DND-41 (cell line): Measurements from ENCODE around the gene CRIP3.

Experiments
- CTCF ChIP-seq: IDR thresholded peaks from 2 replicates; pipeline ENCODE4 v1.5.1; 2012; ENCODE audit warnings: borderline replicate concordance, low read length, moderate library complexity, mild to moderate bottlenecking; ENCODE audit not compliant: poor library complexity, severe bottlenecking; ENCODE audit errors: extremely low read depth
- EZH2 ChIP-seq: IDR thresholded peaks from 3 replicates; pipeline ENCODE4 v1.6.1; 2012; ENCODE audit warnings: borderline replicate concordance, low read depth, mild to moderate bottlenecking, moderate library complexity, low read length, inconsistent platforms; ENCODE audit not compliant: severe bottlenecking

GRCh38 chr6:43304361-43304760 is 4.3 kb downstream of the CRIP3 start:
- TF ChIP-seq CTCF = no peak
- TF ChIP-seq EZH2 = no peak
